ENCODE measurements around the gene PAM. TPM values are rescaled to one million over a fixed set of nuclear protein-coding genes. Genes with fewer than 3 reads are reported as not detected.

PAM gene
- polyA plus RNA-seq, 1 donor from 2014 or later: 363 TPM

DNA sequence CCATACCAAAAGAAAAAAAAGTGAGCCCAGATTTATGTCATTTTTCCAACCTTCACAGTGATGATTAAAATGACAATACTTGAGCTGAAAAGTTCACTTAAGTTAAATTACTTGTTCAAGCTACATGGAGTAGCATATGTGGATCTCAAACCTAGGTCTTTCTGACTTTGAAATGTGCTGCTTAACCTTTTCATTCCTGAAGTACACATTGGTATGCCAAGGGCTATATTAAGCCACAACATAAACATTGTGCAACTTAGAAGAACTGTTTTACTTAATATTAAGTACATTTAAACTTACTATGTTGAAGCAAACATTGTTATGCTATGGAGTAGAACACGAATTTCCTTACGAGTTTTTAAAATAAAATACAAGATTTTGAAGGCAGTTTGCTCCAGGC, 259.9 kb downstream of the PAM start:
- Histone ChIP-seq H3F3A (ENCODE audit: insufficient read depth, low read length, poor library complexity, severe bottlenecking) (no peaks in the 10 kb centered on the region), H3K4me3 (ENCODE audit: low read length) (no peak overlapping the region), H3K9ac (ENCODE audit: low read length) (no peak overlapping the region), H3K27me3 (ENCODE audit: insufficient read depth, low read depth, low read length) (no peaks in the 10 kb centered on the region), H3K4me2 (ENCODE audit: low read length) (no peak overlapping the region), H2AFZ (ENCODE audit: low read depth, low read length) (no peak overlapping the region), H4K20me1 (ENCODE audit: insufficient read depth) (no peaks in the 10 kb centered on the region), H3K79me2 (replicated peaks; ENCODE audit: insufficient read depth, low read length) (no peaks in the 10 kb centered on the region), H3K27ac (ENCODE audit: low read length) (no peak overlapping the region), H3K9me2 (ENCODE audit: insufficient read depth, low read length) (no peaks in the 10 kb centered on the region), H3K9me3 (ENCODE audit: low read length) (no peaks in the 10 kb centered on the region), H3K36me3 (ENCODE audit: insufficient read depth, low read length) (no peaks in the 10 kb centered on the region)
- TF ChIP-seq POLR2AphosphoS5 (IDR thresholded peaks at IDR 0.05) (no peak), MXI1 (conservative IDR thresholded peaks at IDR 0.05; ENCODE audit: poor library complexity, severe bottlenecking) (no peak)

DNA sequence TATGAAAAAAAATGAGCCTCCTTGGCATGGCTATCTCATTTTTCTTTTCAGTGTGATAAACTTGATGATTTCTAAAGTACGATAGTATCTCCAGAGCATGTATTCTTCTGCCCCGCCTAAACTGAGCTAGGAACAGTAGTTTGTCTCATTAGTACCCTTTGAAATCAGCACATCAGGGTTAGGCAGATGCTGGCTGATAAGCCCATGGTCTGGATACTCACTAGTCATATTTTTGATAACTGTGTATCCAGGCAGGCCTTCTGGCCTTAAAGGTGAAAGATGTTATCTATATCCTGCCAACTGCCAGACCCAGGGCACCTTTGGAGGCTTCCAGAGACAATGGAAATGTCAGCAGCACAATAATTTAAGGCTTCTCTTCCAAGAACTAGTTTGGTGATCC, 261.1 kb downstream of the PAM start:
- no peaks in the 10 kb centered on the region for H3K9me3 ChIP-seq (ENCODE audit: low read length)
- TF ChIP-seq MXI1 (conservative IDR thresholded peaks at IDR 0.05; ENCODE audit: poor library complexity, severe bottlenecking) (no peak), SMC3 (conservative IDR thresholded peaks at IDR 0.05; ENCODE audit: poor library complexity) (no peak), EP300 (conservative IDR thresholded peaks at IDR 0.05; ENCODE audit: poor library complexity, severe bottlenecking) (no peak), TAF1 (IDR thresholded peaks at IDR 0.05; ENCODE audit: low read depth) (no peak), RAD21 (conservative IDR thresholded peaks at IDR 0.05) (no peak), POLR2AphosphoS5 (IDR thresholded peaks at IDR 0.05) (no peak), EZH2 (IDR thresholded peaks at IDR 0.05; ENCODE audit: borderline replicate concordance, insufficient read depth, low read length, poor library complexity, severe bottlenecking) (no peak), REST (IDR thresholded peaks at IDR 0.05; ENCODE audit: borderline replicate concordance) (no peak)
- TF ChIP-seq, protein P1, sequence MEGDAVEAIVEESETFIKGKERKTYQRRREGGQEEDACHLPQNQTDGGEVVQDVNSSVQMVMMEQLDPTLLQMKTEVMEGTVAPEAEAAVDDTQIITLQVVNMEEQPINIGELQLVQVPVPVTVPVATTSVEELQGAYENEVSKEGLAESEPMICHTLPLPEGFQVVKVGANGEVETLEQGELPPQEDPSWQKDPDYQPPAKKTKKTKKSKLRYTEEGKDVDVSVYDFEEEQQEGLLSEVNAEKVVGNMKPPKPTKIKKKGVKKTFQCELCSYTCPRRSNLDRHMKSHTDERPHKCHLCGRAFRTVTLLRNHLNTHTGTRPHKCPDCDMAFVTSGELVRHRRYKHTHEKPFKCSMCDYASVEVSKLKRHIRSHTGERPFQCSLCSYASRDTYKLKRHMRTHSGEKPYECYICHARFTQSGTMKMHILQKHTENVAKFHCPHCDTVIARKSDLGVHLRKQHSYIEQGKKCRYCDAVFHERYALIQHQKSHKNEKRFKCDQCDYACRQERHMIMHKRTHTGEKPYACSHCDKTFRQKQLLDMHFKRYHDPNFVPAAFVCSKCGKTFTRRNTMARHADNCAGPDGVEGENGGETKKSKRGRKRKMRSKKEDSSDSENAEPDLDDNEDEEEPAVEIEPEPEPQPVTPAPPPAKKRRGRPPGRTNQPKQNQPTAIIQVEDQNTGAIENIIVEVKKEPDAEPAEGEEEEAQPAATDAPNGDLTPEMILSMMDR (IDR thresholded peaks at IDR 0.05; ENCODE audit: poor library complexity, severe bottlenecking): no peak
- no peaks in the 10 kb centered on the region for H3K36me3 ChIP-seq (ENCODE audit: insufficient read depth, low read length)

DNA sequence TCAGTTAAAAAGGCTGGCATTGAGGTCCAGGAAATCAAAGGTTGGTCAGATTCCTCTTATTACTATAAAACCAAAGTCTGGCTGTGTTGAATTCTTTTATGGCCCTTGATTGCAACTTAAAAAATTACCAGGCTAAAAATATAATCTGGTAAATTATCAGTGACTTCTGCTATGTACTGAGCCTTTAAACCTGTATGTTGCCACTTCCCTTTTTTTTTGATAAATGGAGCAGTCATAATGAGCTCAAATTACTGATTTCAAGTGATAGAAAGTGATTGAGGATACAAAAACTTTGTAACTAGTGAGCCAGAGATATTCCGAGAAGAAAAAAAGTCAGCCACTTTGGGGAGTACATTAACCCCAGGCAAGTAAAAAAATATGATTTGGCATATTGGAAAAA, 264.7 kb downstream of the PAM start:
- no peak overlapping the region for H3K9ac ChIP-seq (ENCODE audit: low read length)
- no peaks in the 10 kb centered on the region for H3K9me3 ChIP-seq (ENCODE audit: low read length)
- no peaks in the 10 kb centered on the region for H4K20me1 ChIP-seq (ENCODE audit: insufficient read depth)
- H3K36me3 ChIP-seq (ENCODE audit: insufficient read depth, low read length): peaks cover 3% of the 10 kb centered on the region
- no peaks in the 10 kb centered on the region for H3F3A ChIP-seq (ENCODE audit: insufficient read depth, low read length, poor library complexity, severe bottlenecking)
- H3K4me2 ChIP-seq (ENCODE audit: low read length): no peak overlapping the region
- no peaks in the 10 kb centered on the region for H3K9me2 ChIP-seq (ENCODE audit: insufficient read depth, low read length)
- no peaks in the 10 kb centered on the region for H3K27me3 ChIP-seq (ENCODE audit: insufficient read depth, low read depth, low read length)
- H3K27ac ChIP-seq (ENCODE audit: low read length): no peak overlapping the region
- no peaks in the 10 kb centered on the region for H3K79me2 ChIP-seq (replicated peaks; ENCODE audit: insufficient read depth, low read length)
- H3K4me3 ChIP-seq (ENCODE audit: low read length): no peak overlapping the region
- H2AFZ ChIP-seq (ENCODE audit: low read depth, low read length): no peak overlapping the region
- TF ChIP-seq MXI1 (conservative IDR thresholded peaks at IDR 0.05; ENCODE audit: poor library complexity, severe bottlenecking): no peak
- no peak for TF ChIP-seq TAF1 (IDR thresholded peaks at IDR 0.05; ENCODE audit: low read depth)
- no peak for TF ChIP-seq SMC3 (conservative IDR thresholded peaks at IDR 0.05; ENCODE audit: poor library complexity)
- no peak for TF ChIP-seq REST (IDR thresholded peaks at IDR 0.05; ENCODE audit: borderline replicate concordance)
- TF ChIP-seq EZH2 (IDR thresholded peaks at IDR 0.05; ENCODE audit: borderline replicate concordance, insufficient read depth, low read length, poor library complexity, severe bottlenecking): no peak
- TF ChIP-seq, protein P1 (IDR thresholded peaks at IDR 0.05; ENCODE audit: poor library complexity, severe bottlenecking): no peak
- TF ChIP-seq EP300 (conservative IDR thresholded peaks at IDR 0.05; ENCODE audit: poor library complexity, severe bottlenecking): no peak
- no peak for TF ChIP-seq POLR2AphosphoS5 (IDR thresholded peaks at IDR 0.05)
- TF ChIP-seq RAD21 (conservative IDR thresholded peaks at IDR 0.05): no peak

More for the DNA sequence above, 261.1 kb downstream of the PAM start:
- Histone ChIP-seq H3K4me2 (ENCODE audit: low read length) (no peak overlapping the region), H3K4me3 (ENCODE audit: low read length) (no peak overlapping the region), H3K27me3 (ENCODE audit: insufficient read depth, low read depth, low read length) (no peaks in the 10 kb centered on the region), H2AFZ (ENCODE audit: low read depth, low read length) (no peak overlapping the region), H3K79me2 (replicated peaks; ENCODE audit: insufficient read depth, low read length) (no peaks in the 10 kb centered on the region), H4K20me1 (ENCODE audit: insufficient read depth) (no peaks in the 10 kb centered on the region), H3K9ac (ENCODE audit: low read length) (no peak overlapping the region), H3K27ac (ENCODE audit: low read length) (no peak overlapping the region), H3F3A (ENCODE audit: insufficient read depth, low read length, poor library complexity, severe bottlenecking) (no peaks in the 10 kb centered on the region), H3K9me2 (ENCODE audit: insufficient read depth, low read length) (no peaks in the 10 kb centered on the region)

Data from neural cell (in vitro differentiated cells).